Activated T-cell treated with anti-CD3 and anti-CD28 coated beads, Interleukin-2, amount 50 U/mL, for 24 hours (primary cell): ENCODE data around the gene CLIC5.

Experiments
- DNase-seq: peaks from one replicate; pipeline ENCODE4 v3.0.0-alpha.2; 2020
- H3K27ac Mint-ChIP-seq: 2 replicates; pipeline ENCODE4 v1.8.0; 2020; ENCODE audit warnings: mild to moderate bottlenecking, mixed read lengths
- H3K27me3 Mint-ChIP-seq: 2 replicates; pipeline ENCODE4 v1.8.0; 2020; ENCODE audit warnings: mixed read lengths
- H3K36me3 Mint-ChIP-seq: 2 replicates; pipeline ENCODE4 v1.8.0; 2020; ENCODE audit warnings: low read depth, mixed read lengths
- H3K4me1 Mint-ChIP-seq: 2 replicates; pipeline ENCODE4 v1.8.0; 2020; ENCODE audit warnings: low read depth, mixed read lengths
- H3K4me3 Mint-ChIP-seq: 2 replicates; pipeline ENCODE4 v1.8.0; 2020; ENCODE audit warnings: mild to moderate bottlenecking, moderate library complexity, mixed read lengths
- H3K9me3 Mint-ChIP-seq: 2 replicates; pipeline ENCODE4 v1.8.0; 2020; ENCODE audit warnings: mixed read lengths

The CLIC5 gene

GRCh38 chr6:46046558-46047174, 31.0 kb upstream of the CLIC5 start:
- H3K27ac Mint-ChIP-seq: no peak overlapping the region
- H3K4me3 Mint-ChIP-seq: no peak overlapping the region
- no peaks in the 10 kb centered on the region for H3K27me3 Mint-ChIP-seq
- H3K4me1 Mint-ChIP-seq: peaks cover 26% of the 10 kb centered on the region
- H3K36me3 Mint-ChIP-seq: no peaks in the 10 kb centered on the region
- H3K9me3 Mint-ChIP-seq: peaks cover 2% of the 10 kb centered on the region
- DNase-seq: no peak

- Mint-ChIP-seq H3K27ac (peak overlapping the region; percentile 51), H3K4me1 (peaks cover 16% of the 10 kb centered on the region), H3K27me3 (no peaks in the 10 kb centered on the region), H3K36me3 (no peaks in the 10 kb centered on the region), H3K4me3 (no peak overlapping the region), H3K9me3 (peaks cover 2% of the 10 kb centered on the region)
- no peak for DNase-seq
Observed at GRCh38 chr6:46044881-46045617, 29.4 kb upstream of the CLIC5 start.

GRCh38 chr6:46042355-46042999, 26.8 kb upstream of the CLIC5 start:
- no peaks in the 10 kb centered on the region for H3K36me3 Mint-ChIP-seq
- H3K9me3 Mint-ChIP-seq: peaks cover 2% of the 10 kb centered on the region
- no peak overlapping the region for H3K27ac Mint-ChIP-seq
- peaks cover 16% of the 10 kb centered on the region for H3K4me1 Mint-ChIP-seq
- DNase-seq: no peak
- H3K27me3 Mint-ChIP-seq: no peaks in the 10 kb centered on the region
- no peak overlapping the region for H3K4me3 Mint-ChIP-seq

DNA sequence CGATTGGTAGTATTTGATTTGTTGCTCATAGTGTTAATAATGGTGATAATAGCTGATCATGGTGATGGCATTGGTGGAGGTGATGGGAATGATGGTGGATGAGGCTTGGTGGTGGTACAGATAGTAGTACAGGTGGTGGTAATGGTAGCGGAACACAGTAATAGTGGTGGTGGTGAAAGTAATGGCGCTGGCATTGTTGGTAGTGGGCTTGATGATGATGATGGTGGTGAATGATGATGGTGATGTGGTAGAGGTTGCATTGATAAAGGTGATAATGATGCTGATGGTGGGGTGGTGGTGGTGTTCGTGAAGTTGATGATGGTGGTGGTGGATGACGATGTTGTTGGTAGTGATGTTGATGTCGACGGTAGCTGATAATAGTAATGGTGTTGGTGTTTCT, 24.6 kb upstream of the CLIC5 start:
- no peak overlapping the region for H3K4me3 Mint-ChIP-seq
- no peaks in the 10 kb centered on the region for H3K36me3 Mint-ChIP-seq
- no peaks in the 10 kb centered on the region for H3K27me3 Mint-ChIP-seq
- DNase-seq: no peak
- H3K27ac Mint-ChIP-seq: no peak overlapping the region
- H3K9me3 Mint-ChIP-seq: peaks cover under 1% of the 10 kb centered on the region
- peaks cover 7% of the 10 kb centered on the region for H3K4me1 Mint-ChIP-seq

DNA sequence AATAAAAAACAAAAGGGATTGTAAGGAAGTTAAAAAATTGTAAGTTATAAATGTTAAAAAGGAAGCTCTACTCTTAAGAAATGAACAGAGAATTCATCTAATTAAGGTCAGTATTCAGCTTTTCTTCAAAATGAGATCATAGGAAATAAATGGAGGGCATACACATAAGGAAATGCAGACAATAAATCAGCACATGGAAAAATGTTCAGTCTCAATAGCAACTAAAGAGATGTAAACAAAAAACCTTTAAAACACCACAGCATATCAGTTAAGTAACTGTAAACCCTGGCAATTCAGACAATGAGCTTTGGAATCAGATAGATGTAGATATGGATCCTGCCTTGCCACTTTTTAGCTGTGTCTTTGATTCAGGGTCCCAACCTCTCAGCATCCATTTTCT, 24.0 kb upstream of the CLIC5 start:
- no peak for DNase-seq
- H3K4me3 Mint-ChIP-seq: no peak overlapping the region
- H3K9me3 Mint-ChIP-seq: no peaks in the 10 kb centered on the region
- no peaks in the 10 kb centered on the region for H3K36me3 Mint-ChIP-seq
- H3K4me1 Mint-ChIP-seq: peaks cover 2% of the 10 kb centered on the region
- no peak overlapping the region for H3K27ac Mint-ChIP-seq
- H3K27me3 Mint-ChIP-seq: no peaks in the 10 kb centered on the region

DNA sequence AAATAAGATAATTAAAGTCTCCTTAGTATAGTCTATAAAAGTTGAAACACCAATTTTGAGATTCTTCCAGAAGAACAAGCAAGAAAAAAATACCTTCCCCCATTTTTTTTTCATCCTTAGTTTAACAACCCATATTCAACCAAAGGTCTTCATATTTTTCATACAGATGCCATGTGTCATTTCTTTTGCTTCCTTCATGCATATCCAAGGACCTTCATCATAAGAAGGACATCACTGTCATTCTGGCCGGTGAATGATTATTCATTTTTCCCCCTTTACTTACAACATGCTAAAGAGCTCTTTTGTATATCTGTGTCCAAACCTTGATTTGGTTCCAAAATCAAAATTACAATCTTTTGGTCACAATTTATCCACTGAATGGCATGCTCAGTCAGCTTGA, 21.3 kb upstream of the CLIC5 start:
- H3K4me1 Mint-ChIP-seq: no peaks in the 10 kb centered on the region
- H3K36me3 Mint-ChIP-seq: no peaks in the 10 kb centered on the region
- no peak overlapping the region for H3K4me3 Mint-ChIP-seq
- no peak overlapping the region for H3K27ac Mint-ChIP-seq
- no peaks in the 10 kb centered on the region for H3K9me3 Mint-ChIP-seq
- no peak for DNase-seq
- H3K27me3 Mint-ChIP-seq: no peaks in the 10 kb centered on the region

DNA sequence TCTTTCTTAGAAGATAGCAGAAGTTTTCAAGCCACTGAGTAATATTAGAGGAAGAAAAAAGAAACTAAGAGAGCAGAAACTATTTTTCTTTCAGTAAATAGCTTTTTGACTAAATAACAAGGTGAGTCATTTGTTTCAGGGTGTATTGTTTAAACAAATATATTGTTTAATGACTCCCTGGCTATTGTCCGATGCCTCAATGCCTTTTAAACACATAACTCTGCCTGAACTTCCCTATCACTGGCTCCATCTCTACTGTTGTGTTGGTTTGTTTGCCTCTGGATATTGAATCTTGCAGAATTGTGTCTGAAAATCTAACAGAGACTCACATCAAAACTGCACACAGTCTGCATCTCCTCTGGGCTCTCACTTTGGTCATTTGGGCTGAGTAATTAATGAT, 19.6 kb upstream of the CLIC5 start:
- Mint-ChIP-seq H3K36me3 (no peaks in the 10 kb centered on the region), H3K4me1 (no peaks in the 10 kb centered on the region), H3K9me3 (no peaks in the 10 kb centered on the region), H3K4me3 (no peak overlapping the region), H3K27me3 (no peaks in the 10 kb centered on the region), H3K27ac (no peak overlapping the region)
- no peak for DNase-seq

GRCh38 chr6:46032110-46032998, 16.7 kb upstream of the CLIC5 start:
- Mint-ChIP-seq H3K36me3 (no peaks in the 10 kb centered on the region), H3K27me3 (peaks cover 2% of the 10 kb centered on the region), H3K27ac (no peak overlapping the region), H3K9me3 (no peaks in the 10 kb centered on the region), H3K4me3 (no peak overlapping the region), H3K4me1 (no peaks in the 10 kb centered on the region)
- DNase-seq: no peak

- no peak overlapping the region for H3K27ac Mint-ChIP-seq
- no peak overlapping the region for H3K4me3 Mint-ChIP-seq
- H3K4me1 Mint-ChIP-seq: no peaks in the 10 kb centered on the region
- H3K27me3 Mint-ChIP-seq: peaks cover 2% of the 10 kb centered on the region
- no peaks in the 10 kb centered on the region for H3K9me3 Mint-ChIP-seq
- no peaks in the 10 kb centered on the region for H3K36me3 Mint-ChIP-seq
- no peak for DNase-seq
Observed at GRCh38 chr6:46029602-46030001, 13.9 kb upstream of the CLIC5 start.

DNA sequence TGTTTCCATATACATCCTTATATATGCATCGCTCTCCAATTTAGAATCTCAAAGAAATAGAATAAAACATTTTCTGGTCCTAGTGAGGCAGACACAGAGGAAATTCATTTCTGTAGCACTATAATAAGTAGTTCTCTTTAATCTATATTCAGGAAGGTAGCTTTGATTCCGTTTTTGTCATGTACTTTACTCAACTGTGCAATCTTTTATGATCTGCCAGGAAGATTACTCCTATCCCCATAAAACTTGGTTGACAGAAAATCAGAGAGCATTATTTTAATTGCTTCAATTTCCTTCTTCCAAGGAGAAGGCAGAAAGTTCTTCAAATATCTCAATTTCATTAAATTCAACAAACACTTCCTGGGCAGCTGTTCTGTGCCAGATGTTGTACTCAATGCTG, 10.6 kb upstream of the CLIC5 start:
- Mint-ChIP-seq H3K36me3 (no peaks in the 10 kb centered on the region), H3K27ac (no peak overlapping the region), H3K9me3 (no peaks in the 10 kb centered on the region), H3K4me3 (no peak overlapping the region), H3K27me3 (peaks cover 2% of the 10 kb centered on the region), H3K4me1 (peaks cover 13% of the 10 kb centered on the region)
- no peak for DNase-seq

DNA sequence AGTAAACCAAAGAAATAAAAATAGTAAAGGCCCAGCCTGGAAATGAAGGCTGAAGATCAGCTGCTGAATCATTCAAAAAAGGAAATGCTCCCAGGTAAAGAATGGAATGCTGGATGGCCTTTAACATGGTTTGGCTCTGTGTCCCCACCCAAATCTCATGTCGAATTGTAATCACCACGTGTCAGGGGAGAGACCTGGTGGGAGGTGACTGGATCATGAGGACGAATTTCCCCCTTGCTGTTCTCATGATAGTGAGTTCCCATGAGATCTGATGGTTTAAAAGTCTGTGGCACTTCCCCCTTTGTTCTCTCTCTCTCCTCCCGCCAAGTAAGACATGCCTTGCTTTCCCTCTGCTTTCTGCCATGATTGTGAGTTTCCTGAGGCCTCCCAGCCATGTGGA, 9.9 kb upstream of the CLIC5 start:
- DNase-seq: no peak
- no peaks in the 10 kb centered on the region for H3K9me3 Mint-ChIP-seq
- H3K27ac Mint-ChIP-seq: no peak overlapping the region
- H3K4me1 Mint-ChIP-seq: peaks cover 13% of the 10 kb centered on the region
- H3K4me3 Mint-ChIP-seq: no peak overlapping the region
- H3K36me3 Mint-ChIP-seq: no peaks in the 10 kb centered on the region
- H3K27me3 Mint-ChIP-seq: peaks cover 2% of the 10 kb centered on the region

GRCh38 chr6:46024124-46024769, 8.6 kb upstream of the CLIC5 start:
- H3K4me3 Mint-ChIP-seq: no peak overlapping the region
- no peaks in the 10 kb centered on the region for H3K9me3 Mint-ChIP-seq
- peaks cover 13% of the 10 kb centered on the region for H3K4me1 Mint-ChIP-seq
- peaks cover 2% of the 10 kb centered on the region for H3K27me3 Mint-ChIP-seq
- no peak overlapping the region for H3K27ac Mint-ChIP-seq
- no peaks in the 10 kb centered on the region for H3K36me3 Mint-ChIP-seq
- no peak for DNase-seq

DNA sequence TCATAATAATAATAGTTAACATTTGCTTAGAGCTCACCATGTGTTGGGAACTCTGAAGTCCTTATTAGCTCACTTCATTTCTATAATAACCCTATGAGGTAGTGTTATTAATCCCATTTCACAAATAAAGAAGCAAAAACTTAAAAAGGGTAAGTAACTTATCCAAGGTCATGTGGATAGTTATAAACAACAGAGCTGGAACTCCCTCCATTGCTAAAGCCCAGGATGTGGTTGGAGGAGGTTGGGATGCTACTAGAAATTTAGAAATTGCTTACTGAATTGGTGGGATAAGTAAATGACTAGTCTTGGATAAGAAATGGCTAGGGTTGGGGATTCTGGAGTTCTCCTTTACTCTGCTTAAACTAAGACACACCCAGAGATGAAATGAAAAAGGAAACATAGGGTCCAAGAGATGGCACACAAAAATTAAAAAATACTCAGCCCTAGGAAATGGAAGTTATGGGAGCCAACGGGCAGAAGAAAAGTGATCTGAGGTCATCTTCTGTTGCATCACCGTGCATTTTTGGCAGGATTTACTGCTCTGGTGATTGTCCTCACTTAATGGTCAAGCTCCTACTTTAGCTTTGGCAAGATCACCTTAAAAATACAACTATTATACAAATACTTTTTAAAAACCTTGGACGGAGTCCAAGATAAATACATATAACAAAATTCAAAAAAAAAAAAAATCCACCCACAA, 7.7 kb upstream of the CLIC5 start:
- peaks cover under 1% of the 10 kb centered on the region for H3K27me3 Mint-ChIP-seq
- H3K36me3 Mint-ChIP-seq: no peaks in the 10 kb centered on the region
- H3K27ac Mint-ChIP-seq: no peak overlapping the region
- no peak for DNase-seq
- no peaks in the 10 kb centered on the region for H3K9me3 Mint-ChIP-seq
- peaks cover 13% of the 10 kb centered on the region for H3K4me1 Mint-ChIP-seq
- H3K4me3 Mint-ChIP-seq: no peak overlapping the region
